K562 treated with DMSO at 1 percent for 4 hours (cell line): Measurements from ENCODE around the gene MRPS18A. TPM values are rescaled to one million over a fixed set of nuclear protein-coding genes. Genes with fewer than 3 reads are reported as not detected.

Experiments used
- total RNA-seq: library from RNA; unstranded; fragments of 300-600 nt; gene quantifications from 2 replicates; pipeline ENCODE4 v1.2.3, GENCODE V29; 2022; ENCODE audit not compliant: insufficient read depth

The MRPS18A gene
- 98.5 and 99.2 TPM in 2 replicates for total RNA-seq

DNA sequence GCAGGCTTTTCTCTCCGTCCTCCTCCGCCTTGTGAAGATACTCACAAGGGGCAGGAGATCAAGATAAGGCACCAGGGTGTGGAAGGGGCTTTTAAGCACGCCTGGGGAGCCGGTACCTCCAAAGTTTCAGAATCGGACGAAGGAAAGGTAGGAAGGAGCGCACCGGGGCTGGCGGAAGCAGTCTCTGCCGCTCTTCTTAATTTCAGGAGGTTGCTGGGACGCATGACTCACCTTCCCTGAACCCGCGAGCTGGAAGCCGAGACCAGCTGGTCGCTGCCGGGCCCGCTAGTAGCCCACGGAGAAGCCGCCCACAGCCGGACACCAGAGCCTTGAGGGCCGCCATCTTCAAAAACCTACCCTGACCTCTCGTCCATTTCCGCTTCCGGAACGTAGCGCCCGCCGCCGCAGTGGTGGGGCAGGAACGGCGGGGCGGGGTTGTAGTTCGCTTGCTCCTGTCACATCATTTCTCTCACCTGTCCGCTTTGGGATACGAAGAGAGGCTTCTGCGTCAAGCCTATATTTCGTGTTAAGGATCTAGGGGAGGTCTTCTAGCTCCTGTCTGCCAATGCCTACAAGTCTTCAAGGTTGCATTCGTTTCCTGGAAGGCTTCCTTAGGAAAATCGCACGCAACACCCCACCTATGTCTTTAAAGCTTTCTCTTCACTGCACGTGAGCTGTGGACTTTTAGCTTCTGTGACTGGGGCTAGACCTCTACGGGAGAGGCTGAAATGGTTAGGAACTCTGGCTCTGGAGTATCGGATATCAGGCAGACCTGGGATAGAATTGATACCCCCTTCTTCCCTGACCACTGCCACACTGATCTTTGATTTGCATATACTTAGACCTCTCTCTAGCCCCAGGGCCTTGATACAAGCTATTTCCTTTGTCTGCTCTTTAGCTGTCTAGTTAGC lies at the start of gene MRPS18A:
MRPS18A (minus strand) TSS at position 355 of the 911 bp plus-strand sequence; CDS start at position 343, 12 bp downstream.

DNA sequence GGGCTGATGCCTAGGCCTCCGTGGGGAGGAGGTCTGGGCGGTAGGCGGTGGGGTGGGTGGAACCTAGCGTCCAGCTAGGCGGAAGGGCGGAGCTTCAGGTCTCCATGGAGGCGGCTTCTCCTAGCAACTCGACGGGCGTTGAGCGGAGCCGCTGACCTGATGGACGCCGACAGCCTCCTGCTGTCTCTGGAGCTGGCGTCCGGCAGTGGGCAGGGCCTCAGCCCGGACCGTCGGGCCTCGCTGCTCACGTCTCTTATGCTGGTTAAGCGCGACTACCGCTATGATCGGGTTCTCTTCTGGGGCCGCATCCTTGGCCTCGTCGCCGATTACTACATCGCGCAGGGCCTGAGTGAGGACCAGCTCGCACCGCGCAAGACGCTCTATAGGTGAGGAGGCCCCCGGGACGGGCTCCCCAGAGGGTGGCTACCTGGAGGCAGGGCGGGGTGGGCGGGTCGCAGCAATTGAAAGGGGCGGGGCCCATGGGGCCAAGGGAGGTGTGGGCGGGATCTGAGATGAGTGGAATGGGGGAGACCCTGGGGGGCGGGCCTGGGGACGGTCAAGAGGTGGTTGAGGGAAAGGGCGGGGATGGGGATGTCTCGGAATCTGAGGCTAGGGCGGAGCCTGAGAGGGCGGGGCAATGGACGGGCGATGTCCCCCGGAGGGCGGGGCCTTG lies 42.5 kb downstream of the MRPS18A start, which contains the start of gene RSPH9:
RSPH9 (plus strand) TSS at position 97 of the 673 bp plus-strand sequence; CDS start at position 160, 63 bp downstream.

DNA sequence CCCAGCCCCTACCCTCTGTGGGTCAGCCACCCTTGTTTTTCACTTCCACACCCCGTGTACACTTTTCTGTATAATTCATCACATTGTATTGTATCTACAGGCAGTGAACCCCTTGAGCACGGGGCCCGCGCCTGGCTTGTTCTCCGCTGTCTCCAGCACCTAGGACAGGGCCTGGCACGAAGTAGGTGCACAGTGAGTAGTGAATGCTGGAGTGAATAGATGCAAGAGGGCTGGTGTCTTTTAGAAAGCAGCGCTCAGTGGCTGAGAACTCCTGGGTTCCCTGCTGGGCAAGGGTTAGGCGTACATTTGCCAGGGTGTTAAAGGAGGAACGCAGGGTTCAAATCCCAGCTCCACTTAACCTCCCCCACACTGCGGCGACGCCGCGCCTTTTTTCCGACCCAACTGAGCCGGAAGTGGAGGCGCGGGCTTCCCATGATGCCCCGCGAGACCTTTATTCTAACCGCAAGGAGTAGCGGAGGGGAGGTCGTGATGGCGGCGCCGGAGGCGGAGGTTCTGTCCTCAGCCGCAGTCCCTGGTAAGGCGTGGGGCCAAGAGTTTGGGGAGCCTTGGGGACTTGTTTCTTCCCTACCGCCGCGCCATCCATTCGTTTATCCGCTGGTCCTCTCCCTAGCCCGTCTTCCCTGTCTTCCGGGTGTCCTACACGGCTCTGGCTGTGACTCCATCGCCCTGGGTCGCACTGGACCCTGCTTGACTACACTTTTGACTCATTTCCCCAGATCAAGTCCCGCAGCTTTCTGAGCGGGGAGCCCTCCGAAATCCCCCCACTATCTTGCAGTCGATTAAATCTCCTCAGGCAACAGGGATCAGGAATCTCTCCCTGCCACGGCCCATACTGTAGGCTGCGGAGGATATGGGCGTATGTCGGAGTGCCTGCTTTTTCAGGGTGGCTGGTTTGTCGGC lies 51.9 kb downstream of the MRPS18A start, which contains the start of gene MAD2L1BP:
MAD2L1BP (plus strand) TSS at position 454 of the 921 bp plus-strand sequence; CDS start at position 490, 36 bp downstream.

DNA sequence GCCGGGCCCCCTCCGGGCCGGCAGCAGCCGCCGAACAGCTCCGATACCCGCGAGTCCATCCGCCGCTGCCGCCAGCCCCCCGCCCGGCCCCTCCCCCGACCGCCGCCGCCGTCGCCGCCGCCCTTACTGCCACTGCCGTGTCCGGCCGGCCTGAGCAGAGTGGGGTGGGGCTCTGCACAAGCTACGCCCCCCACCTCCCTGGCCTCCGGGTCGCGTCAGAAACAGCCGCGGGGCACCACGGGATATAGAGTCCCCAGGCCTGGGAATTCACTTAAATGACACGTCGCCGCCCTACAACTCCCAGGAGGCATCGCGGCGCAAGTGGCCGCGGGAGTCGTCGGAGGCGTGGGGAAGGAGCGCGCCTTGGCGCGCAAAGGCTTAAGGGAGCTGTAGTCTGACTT lies 58.5 kb downstream of the MRPS18A start, which contains the start of gene GTPBP2:
GTPBP2 (minus strand) TSS at position 161 of the 401 bp plus-strand sequence; CDS start at position 59, 102 bp downstream.

Other genes with a start within 250 kb of the MRPS18A start
- gene DLK2, start 232.2 kb downstream of the MRPS18A start, total RNA-seq = 0.84 TPM in 1 of 2 replicates, not detected in the other
- 40.5 and 45.9 TPM in 2 replicates for gene TJAP1, start 210.2 kb downstream of the MRPS18A start, total RNA-seq
- gene LRRC73, start 177.4 kb downstream of the MRPS18A start, total RNA-seq = not detected in 2 replicates
- gene YIPF3, start 170.9 kb downstream of the MRPS18A start, total RNA-seq = 136 and 148 TPM in 2 replicates
- 47.9 and 51.3 TPM in 2 replicates for gene POLR1C, start 170.7 kb downstream of the MRPS18A start, total RNA-seq
- 54.7 and 66.2 TPM in 2 replicates for gene XPO5, start 111.8 kb downstream of the MRPS18A start, total RNA-seq
- 20.0 and 22.6 TPM in 2 replicates for gene POLH, start 111.6 kb downstream of the MRPS18A start, total RNA-seq
- 122 and 156 TPM in 2 replicates for gene GTPBP2, start 58.5 kb downstream of the MRPS18A start, total RNA-seq
- gene MAD2L1BP, start 52.0 kb downstream of the MRPS18A start, total RNA-seq = 64.2 and 69.6 TPM in 2 replicates
- gene RSPH9, start 42.8 kb downstream of the MRPS18A start, total RNA-seq = 0.91 TPM in 1 of 2 replicates, not detected in the other
- 188 and 209 TPM in 2 replicates for gene VEGFA, start 82.4 kb upstream of the MRPS18A start, total RNA-seq